Fibroblast of pulmonary artery (primary cell): Measurements from ENCODE around the gene NOC3L.
A peak's percentile ranks its signal among the peaks of the same experiment; 100 is the strongest.

Source experiments
- DNase-seq: peaks from one replicate; pipeline ENCODE4 v3.0.0-alpha.2; 2010; ENCODE audit warnings: low read depth
- H3K4me3 ChIP-seq: replicated peaks from 2 replicates; pipeline ENCODE4 v1.5.1; 2011; ENCODE audit warnings: low read depth, mild to moderate bottlenecking, control low read depth, low read length, moderate library complexity
- TF ChIP-seq, protein P1 (sequence below): IDR thresholded peaks from 2 replicates; pipeline ENCODE4 v1.5.1; 2011; ENCODE audit warnings: mild to moderate bottlenecking, control low read depth, low read length, inconsistent platforms; ENCODE audit errors: missing control alignments

Gene NOC3L, protein sequence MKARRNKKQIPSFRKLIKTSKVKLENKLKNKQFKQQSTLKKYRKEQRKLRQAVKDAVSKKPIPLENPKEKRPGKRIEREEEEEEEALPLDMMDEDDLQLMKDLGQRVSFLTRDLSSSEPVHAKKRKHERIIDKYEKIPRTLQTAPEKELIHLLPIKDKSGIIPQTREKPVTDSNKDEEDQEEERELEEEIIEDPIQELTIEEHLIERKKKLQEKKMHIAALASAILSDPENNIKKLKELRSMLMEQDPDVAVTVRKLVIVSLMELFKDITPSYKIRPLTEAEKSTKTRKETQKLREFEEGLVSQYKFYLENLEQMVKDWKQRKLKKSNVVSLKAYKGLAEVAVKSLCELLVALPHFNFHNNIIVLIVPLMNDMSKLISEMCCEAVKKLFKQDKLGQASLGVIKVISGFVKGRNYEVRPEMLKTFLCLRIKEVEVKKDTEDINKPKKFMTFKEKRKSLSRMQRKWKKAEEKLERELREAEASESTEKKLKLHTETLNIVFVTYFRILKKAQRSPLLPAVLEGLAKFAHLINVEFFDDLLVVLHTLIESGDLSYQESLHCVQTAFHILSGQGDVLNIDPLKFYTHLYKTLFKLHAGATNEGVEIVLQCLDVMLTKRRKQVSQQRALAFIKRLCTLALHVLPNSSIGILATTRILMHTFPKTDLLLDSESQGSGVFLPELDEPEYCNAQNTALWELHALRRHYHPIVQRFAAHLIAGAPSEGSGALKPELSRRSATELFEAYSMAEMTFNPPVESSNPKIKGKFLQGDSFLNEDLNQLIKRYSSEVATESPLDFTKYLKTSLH

DNA sequence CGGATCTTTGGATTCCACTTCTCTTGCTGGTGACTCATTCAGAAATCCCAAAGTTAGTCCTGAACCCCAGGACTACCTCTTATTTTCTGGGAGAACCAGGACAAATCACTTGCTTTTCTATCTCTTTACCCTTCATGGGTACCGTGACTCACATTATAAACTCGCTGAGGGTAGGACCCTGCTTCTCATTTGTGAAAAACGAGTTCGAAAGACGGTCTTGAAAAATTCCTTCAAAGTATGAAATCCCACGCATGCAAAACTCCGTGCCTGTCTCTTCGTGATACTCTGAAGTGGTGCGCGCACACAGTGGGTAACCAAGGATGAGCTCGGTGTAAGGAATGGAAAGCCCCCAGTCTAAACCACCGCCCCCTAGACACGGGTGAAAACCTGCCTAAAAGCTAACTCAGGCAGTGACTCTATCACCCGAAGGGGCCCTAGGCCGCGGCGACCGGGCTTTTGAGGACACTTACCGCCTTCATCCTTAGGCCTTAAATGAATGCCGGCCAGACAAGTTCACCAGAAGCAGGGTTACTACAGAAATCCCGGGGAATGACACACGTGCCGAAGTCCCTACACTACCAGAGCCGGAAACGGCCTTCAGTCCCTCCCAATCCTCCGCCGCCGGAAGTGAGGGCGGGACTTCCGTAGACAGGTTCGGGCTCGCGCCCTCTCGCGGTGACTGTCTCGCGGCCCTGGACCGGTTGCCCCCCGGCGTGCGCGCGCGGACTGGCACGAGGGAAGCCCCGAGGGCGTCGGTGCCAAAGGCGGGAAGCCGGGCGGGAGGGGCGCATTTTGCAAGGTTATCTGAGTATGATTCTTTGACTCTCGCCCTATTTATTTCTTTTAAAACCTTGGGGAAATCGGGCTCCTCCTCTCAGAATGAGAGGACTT lies at the start of gene NOC3L:
NOC3L (minus strand) TSS at position 580 of the 891 bp plus-strand sequence; CDS start at position 479, 101 bp downstream.
- peak; percentile 95 for DNase-seq
- TF ChIP-seq, protein P1, sequence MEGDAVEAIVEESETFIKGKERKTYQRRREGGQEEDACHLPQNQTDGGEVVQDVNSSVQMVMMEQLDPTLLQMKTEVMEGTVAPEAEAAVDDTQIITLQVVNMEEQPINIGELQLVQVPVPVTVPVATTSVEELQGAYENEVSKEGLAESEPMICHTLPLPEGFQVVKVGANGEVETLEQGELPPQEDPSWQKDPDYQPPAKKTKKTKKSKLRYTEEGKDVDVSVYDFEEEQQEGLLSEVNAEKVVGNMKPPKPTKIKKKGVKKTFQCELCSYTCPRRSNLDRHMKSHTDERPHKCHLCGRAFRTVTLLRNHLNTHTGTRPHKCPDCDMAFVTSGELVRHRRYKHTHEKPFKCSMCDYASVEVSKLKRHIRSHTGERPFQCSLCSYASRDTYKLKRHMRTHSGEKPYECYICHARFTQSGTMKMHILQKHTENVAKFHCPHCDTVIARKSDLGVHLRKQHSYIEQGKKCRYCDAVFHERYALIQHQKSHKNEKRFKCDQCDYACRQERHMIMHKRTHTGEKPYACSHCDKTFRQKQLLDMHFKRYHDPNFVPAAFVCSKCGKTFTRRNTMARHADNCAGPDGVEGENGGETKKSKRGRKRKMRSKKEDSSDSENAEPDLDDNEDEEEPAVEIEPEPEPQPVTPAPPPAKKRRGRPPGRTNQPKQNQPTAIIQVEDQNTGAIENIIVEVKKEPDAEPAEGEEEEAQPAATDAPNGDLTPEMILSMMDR = peak; percentile 43
- H3K4me3 ChIP-seq = peak within 1 kb of the TSS; percentile 79

DNA sequence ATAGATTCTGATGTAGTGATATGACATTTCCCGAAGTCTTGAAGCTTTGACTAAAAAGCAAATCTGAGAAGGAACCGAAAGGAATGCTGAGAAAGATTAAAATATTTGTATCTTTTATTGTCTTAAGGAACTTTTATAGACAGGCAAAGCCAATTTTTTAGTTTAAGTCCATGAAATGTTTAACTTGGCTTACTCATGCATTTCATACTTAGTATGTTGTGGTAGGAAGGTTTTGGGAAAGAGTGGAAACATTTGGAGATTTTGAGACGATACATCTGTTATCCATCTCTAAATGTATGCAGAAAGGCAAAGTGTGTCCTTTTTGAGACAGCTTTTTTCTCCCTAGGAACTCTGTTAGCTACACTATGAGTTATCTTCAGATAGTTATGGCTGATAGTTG lies 49.7 kb upstream of the NOC3L start:
- TF ChIP-seq, protein P1 = no peak
- DNase-seq = no peak
- no peak overlapping the region for H3K4me3 ChIP-seq

DNA sequence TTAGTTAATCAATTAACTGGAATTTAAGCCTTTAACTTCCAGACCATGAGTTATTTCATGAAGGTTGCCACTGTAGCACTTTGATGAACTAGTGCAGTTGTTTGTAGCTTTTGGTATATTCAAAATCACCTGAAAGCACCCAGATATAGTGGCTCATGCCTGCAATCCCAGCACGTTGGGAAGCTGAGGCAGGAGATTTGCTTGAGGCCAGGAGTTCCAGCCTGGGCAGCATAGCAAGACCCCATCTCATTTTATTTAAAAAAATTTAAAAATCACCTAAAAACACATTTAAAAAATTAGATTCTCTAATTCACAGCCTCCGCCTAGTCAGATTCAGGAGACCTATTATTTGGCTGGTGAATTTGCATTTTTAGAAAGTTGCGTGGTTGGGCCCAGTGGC lies 48.6 kb upstream of the NOC3L start:
- TF ChIP-seq, protein P1 = no peak
- H3K4me3 ChIP-seq = no peak overlapping the region
- DNase-seq = no peak

DNA sequence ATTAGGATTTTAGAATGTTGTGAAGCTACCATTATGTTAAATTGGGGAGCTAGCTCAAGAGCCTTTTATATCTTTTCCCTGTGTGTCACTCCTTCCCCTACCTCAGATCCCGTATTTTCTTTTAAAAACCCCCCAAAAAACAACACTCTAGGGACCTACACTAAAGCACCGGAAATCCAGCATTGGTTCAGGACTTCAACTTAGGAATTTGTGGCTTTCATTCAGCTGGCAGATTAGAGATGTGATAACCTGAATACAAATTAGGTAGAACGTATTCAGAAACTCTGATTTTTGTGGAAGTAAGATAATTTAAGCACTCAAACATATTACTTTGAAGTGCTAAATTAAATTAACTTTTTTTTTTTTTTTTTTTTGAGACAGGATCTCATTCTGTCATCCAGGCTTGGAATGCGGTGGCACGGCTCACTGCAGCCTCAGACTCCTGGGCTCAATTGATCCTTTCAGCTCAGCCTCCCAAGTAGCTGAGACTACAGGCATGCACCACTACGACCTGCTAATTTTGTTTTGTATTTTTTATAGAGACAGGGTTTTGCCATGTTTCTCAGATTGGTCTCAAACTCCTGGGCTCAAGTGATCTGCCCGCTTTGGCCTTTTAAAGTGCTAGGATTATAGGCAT lies 46.4 kb upstream of the NOC3L start:
- DNase-seq = no peak
- H3K4me3 ChIP-seq = no peak overlapping the region
- TF ChIP-seq, protein P1 = no peak

DNA sequence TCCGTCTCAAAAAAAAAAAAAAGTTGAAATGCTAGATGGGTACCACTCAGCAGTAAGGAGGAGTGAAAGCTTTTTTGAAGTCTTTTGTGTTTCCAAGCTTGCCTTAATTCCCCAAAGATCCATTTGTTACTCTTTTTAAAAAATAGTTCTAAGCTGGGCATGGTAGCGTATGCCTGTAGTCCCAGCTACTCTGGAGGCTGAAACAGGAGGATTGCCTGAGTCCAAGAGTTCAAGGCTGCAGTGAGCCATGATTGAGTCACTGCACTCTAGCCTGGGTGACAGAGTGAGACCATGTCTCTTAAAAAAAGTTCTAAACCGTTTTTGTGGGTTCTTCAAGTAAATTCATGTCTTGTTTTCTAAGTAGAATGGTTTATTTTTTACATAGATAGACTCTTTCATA lies 44.9 kb upstream of the NOC3L start:
- H3K4me3 ChIP-seq = no peak overlapping the region
- DNase-seq = no peak
- TF ChIP-seq, protein P1 = no peak

DNA sequence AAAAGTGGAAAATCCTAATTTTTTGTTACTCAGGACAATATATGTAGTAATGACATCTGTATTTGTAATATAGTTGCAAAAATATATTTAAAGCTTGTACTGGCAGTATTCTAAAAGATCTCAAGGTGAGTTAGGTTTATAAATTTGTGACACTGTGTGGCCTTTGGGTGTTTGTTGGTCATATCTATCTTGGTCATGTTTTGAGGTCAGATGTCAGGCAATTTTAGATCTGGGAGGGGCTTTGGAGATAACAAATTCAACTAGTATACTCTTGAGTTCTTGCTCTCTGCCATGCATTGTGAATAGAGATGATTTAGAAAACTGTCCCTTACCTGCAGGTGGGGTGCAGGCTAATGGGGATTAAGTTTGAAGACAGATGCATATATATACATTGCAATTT lies 42.7 kb upstream of the NOC3L start:
- TF ChIP-seq, protein P1 = no peak
- H3K4me3 ChIP-seq = no peak overlapping the region
- no peak for DNase-seq
